ENCODE results near the gene ARL16.

DNA sequence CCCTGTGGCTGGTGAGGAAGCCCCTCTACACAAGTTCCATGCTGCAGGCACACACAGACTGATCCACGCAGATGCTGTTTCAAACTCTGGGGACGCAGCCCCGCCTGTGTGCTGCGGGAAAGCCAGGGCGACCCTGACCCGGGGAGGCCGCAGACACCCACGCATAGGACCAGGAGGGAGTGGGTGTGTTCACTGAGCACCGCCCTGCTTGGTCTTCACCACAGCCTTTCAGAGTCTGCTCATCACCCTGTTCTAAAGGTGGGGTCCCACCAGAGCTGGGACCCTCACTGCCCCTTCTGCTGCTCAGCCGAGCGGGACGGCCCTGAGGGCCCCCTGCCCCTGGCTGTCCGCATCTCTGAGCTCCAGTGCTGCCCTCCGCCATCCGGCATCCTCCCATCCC, 39.1 kb downstream of the ARL16 start:
- no peak for TF ChIP-seq CTCF (IDR thresholded peaks at IDR 0.05; ENCODE audit: low read depth, low read length)
- TF ChIP-seq EZH2phosphoT487 (IDR thresholded peaks at IDR 0.05; ENCODE audit: low read depth) = no peak

Data from OCI-LY3 (cell line).